DND-41 (cell line): ENCODE measurements around the gene USP34.

Experiments
- ATAC-seq: fragments of 200-7000 bp; cut with Tn5 transposase; 3 replicates; pipeline ENCODE4 v1.9.1; 2021; ENCODE audit warnings: low read depth; ENCODE audit not compliant: insufficient read depth
- DNase-seq: peaks from one replicate; pipeline ENCODE4 v3.0.0-alpha.2; 2020
- H2AFZ ChIP-seq: 2 replicates; pipeline ENCODE4 v1.6.0; 2012; ENCODE audit warnings: low read depth, low read length
- H3K27ac ChIP-seq: 2 replicates; pipeline ENCODE4 v1.5.1; 2012; ENCODE audit warnings: low read length, inconsistent platforms
- H3K27me3 ChIP-seq: fragments of 200-600 bp; sonication (generic); 2 replicates; pipeline ENCODE4 v1.6.0; 2012; ENCODE audit warnings: low read length, mild to moderate bottlenecking, inconsistent platforms; ENCODE audit not compliant: insufficient read depth, poor library complexity
- H3K36me3 ChIP-seq: 2 replicates; pipeline ENCODE4 v1.5.1; 2012; ENCODE audit warnings: low read length, inconsistent platforms; ENCODE audit not compliant: insufficient read depth
- H3K4me1 ChIP-seq: 2 replicates; pipeline ENCODE4 v1.5.1; 2012; ENCODE audit warnings: mild to moderate bottlenecking, low read length; ENCODE audit not compliant: insufficient read depth
- H3K4me2 ChIP-seq: 2 replicates; pipeline ENCODE4 v1.6.0; 2012; ENCODE audit warnings: mild to moderate bottlenecking, moderate library complexity, low read length, inconsistent platforms; ENCODE audit not compliant: insufficient read depth
- H3K4me3 ChIP-seq, 2 experiments: fragments of 200-600 bp in 1 of 2; shearing (Covaris generic) in 1 of 2; 2 replicates each; pipeline ENCODE4 v1.5.1; 2012 to 2016; ENCODE audit warnings: inconsistent platforms in 2 of 2, low read length in 2 of 2, mild to moderate bottlenecking in 2 of 2, low read depth in 1 of 2, moderate library complexity in 1 of 2
- H3K79me2 ChIP-seq: 2 replicates; pipeline ENCODE4 v1.6.0; 2012; ENCODE audit warnings: low read length, inconsistent platforms; ENCODE audit not compliant: insufficient read depth
- H3K9ac ChIP-seq: 2 replicates; pipeline ENCODE4 v1.6.0; 2012; ENCODE audit warnings: low read depth, mild to moderate bottlenecking, inconsistent platforms, low read length, moderate library complexity
- H3K9me3 ChIP-seq: 2 replicates; pipeline ENCODE4 v1.5.1; 2012; ENCODE audit warnings: low read length, moderate library complexity, mild to moderate bottlenecking, inconsistent platforms; ENCODE audit not compliant: insufficient read depth, severe bottlenecking
- H4K20me1 ChIP-seq: 2 replicates; pipeline ENCODE4 v1.6.0; 2012; ENCODE audit warnings: low read length; ENCODE audit not compliant: insufficient read depth
- CTCF ChIP-seq: IDR thresholded peaks from 2 replicates; pipeline ENCODE4 v1.5.1; 2012; ENCODE audit warnings: borderline replicate concordance, low read length, moderate library complexity, mild to moderate bottlenecking; ENCODE audit not compliant: poor library complexity, severe bottlenecking; ENCODE audit errors: extremely low read depth
- EZH2 ChIP-seq: IDR thresholded peaks from 3 replicates; pipeline ENCODE4 v1.6.1; 2012; ENCODE audit warnings: borderline replicate concordance, low read depth, mild to moderate bottlenecking, moderate library complexity, low read length, inconsistent platforms; ENCODE audit not compliant: severe bottlenecking

Gene USP34

GRCh38 chr2:61249521-61250071 lies 221.3 kb downstream of the USP34 start:
- ATAC-seq (no peak), DNase-seq (no peak)
- H2AFZ ChIP-seq: no peak overlapping the region
- H3K4me3 ChIP-seq: no peak overlapping the region
- no peak overlapping the region for H3K4me2 ChIP-seq
- no peaks in the 10 kb centered on the region for H3K9me3 ChIP-seq
- no peaks in the 10 kb centered on the region for H4K20me1 ChIP-seq
- H3K27me3 ChIP-seq: no peaks in the 10 kb centered on the region
- no peak overlapping the region for H3K9ac ChIP-seq
- no peaks in the 10 kb centered on the region for H3K79me2 ChIP-seq
- peaks cover 54% of the 10 kb centered on the region for H3K36me3 ChIP-seq
- TF ChIP-seq EZH2: no peak
- no peak for TF ChIP-seq CTCF
- H3K27ac ChIP-seq: no peak overlapping the region
- H3K4me1 ChIP-seq: no peaks in the 10 kb centered on the region

GRCh38 chr2:61247204-61247812 lies 223.6 kb downstream of the USP34 start:
- Histone ChIP-seq H3K4me1 (no peaks in the 10 kb centered on the region), H3K9me3 (no peaks in the 10 kb centered on the region), H3K4me2 (no peak overlapping the region), H3K27ac (no peak overlapping the region), H3K27me3 (no peaks in the 10 kb centered on the region), H3K79me2 (no peaks in the 10 kb centered on the region), H3K4me3 (no peak overlapping the region), H2AFZ (no peak overlapping the region), H3K9ac (no peak overlapping the region), H4K20me1 (no peaks in the 10 kb centered on the region), H3K36me3 (peaks cover 64% of the 10 kb centered on the region)
- TF ChIP-seq EZH2: no peak
- TF ChIP-seq CTCF: no peak
- DNase-seq: no peak
- ATAC-seq: no peak

- no peak for DNase-seq
- no peak for ATAC-seq
- Histone ChIP-seq H3K36me3 (peaks cover 73% of the 10 kb centered on the region), H3K27ac (no peak overlapping the region), H3K9ac (no peak overlapping the region), H3K9me3 (no peaks in the 10 kb centered on the region), H2AFZ (no peak overlapping the region), H3K4me1 (no peaks in the 10 kb centered on the region), H3K4me2 (no peak overlapping the region), H3K27me3 (no peaks in the 10 kb centered on the region), H3K4me3 (no peak overlapping the region), H4K20me1 (no peaks in the 10 kb centered on the region), H3K79me2 (no peaks in the 10 kb centered on the region)
- TF ChIP-seq EZH2 (no peak), CTCF (no peak)
These were observed 226.2 kb downstream of the USP34 start for GRCh38 chr2:61244694-61245093.
